HG02571 (cell line): ENCODE results near the gene RAB35.

Source experiments
- ATAC-seq: cut with Tn5 transposase; IDR thresholded peaks from one replicate; pipeline ENCODE4 v1.9.1; 2021; ENCODE audit warnings: mild to moderate bottlenecking, moderate library complexity; ENCODE audit not compliant: unreplicated experiment

The RAB35 gene

DNA sequence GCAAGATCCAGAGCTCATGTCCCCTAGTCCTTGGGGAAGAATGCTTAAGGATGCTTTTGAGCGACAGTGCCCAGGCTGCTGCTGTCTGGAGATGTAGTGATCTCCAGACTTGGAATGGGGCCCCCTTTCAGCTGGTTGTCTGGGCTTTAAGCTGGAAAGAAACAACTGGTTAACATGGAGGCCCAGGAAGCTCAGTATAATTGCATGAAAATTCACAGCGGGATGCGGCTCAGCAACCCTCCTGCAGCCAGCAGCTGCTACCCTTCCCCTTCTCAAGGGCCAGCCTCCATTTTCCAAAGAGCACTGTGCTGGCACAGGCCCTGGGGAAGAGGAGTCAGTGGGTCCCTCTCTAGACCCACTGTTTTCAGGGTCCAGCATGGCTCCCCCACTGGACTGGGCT, 26.3 kb downstream of the RAB35 start:
- no peak for ATAC-seq

DNA sequence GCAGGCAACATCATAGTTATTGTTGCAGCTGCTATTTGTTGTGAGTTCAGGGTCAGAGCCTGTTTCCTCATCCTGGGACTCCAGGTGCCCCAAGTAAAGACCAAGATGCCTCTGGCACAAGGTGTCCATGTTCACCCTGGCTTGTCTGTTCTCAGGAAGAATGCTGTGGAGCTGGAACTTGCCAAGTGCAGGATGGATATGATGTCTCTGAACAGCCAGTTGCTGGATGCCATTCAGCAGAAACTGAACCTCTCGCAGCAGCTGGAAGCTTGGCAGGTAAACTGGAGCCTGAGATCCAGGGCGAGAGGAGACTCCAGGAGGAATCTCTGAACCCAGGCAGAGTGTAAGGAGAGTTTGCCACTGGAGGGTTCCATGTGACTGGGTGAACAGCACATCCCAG, 26.8 kb downstream of the RAB35 start:
- ATAC-seq = no peak

DNA sequence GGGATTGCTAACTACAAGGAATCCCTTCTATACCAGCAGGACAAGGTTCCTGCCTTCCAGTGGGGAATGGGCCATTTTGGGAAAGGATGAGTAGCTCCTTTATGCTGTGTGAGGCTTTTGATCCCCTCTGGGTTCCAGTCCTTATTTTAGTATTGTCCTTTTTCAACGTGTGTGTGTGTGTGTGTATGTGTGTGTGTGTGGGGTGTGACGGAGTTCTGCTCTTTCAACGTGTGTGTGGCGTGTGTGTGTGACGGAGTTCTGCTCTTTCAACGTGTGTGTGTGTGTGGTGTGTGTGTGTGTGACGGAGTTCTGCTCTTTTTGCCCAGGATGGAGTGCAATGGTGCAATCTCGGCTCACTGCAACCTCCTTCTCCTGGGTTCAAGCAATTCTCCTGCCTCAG, 27.4 kb downstream of the RAB35 start:
- ATAC-seq = no peak

DNA sequence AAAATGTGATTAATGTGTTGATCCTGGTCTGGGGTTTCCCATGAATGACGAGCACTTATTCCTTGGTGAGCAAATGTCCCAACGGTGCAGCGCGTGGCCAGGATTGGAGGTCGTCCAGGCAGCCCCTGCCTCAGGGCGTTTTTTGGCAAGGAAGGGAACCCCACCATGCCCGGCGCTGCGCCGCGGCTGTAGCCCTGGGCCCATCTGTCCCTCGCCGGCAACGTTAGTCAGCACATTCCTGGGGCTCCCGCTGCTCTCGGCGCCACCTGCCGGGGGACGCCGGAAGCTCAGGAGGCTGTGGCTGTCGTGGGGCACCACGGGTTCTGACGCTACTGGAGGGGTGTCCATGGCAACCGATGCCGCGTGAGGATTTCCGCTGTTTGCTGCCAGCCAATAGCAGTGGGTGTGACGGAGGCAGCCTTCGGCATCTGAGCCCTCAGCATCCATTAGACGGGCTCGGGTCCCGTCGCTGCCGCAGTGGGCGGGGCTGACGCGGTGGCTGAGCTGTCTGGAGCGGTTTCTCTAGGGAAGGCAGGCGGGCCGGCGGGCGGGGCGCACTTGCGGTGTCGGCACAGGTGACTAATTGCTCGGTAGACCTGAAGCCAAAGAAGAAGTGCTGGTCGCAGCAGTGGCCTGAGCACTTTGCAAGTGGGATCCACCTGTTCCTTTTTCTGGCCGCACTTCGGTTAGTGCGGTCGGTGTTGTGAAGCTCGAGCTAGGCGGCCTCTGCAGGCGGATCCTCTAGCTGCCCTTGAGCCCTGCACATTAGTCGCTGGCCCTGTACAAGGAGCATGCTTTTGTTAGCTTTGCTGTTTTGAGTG, 29.5 kb downstream of the RAB35 start:
- ATAC-seq = peak; percentile 98

DNA sequence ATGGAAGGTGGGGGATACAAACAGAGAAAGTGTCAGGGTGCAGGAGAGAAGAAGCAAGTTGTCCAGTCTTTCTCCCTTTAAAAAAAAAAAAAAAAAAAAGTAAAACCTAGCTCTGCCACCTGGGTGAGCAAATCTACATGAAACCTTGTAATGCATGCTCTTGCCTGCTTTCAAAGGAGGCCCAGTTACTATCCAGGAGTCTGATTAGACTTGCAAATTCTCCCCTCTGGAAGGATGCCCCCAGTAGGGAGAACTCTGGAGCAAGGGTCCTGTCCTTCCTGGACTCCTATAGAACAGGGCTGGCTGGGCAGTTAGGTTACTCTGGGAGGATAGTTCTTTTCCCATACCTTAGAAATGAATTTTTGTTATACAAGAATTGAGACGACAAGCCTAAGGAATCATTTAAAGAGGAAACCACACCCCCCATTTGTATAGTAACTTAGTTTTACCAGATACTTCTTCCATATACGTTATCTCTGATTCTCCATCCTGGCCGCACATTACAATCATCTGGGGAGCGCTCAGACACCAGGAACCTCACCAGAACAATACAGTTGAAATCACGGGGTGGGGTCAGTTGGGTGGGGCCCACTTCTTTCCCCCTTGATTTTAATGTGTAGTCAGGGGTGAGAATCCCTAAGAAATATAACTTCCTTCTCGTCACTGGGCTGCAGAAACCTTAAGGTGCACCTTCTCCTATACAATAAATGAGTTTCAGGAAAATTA, 30.5 kb downstream of the RAB35 start:
- no peak for ATAC-seq

DNA sequence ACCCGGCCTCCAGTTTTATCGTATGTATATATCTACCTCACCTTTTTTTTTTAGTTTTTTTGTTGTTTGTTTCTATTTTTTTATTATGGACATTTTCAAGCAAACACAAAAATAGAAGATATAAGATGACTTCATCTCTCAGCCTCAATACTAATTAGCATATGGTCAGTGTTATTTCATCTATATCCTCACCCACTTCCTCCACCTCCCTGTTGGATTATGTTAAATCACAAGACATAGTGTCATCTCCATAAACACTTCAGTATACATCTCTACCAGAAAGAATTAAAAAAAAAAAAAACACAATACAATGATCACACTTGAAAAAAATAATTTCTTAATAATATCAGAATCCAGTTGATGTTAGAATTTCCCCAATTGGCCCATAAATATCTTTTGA, 34.9 kb downstream of the RAB35 start:
- no peak for ATAC-seq

DNA sequence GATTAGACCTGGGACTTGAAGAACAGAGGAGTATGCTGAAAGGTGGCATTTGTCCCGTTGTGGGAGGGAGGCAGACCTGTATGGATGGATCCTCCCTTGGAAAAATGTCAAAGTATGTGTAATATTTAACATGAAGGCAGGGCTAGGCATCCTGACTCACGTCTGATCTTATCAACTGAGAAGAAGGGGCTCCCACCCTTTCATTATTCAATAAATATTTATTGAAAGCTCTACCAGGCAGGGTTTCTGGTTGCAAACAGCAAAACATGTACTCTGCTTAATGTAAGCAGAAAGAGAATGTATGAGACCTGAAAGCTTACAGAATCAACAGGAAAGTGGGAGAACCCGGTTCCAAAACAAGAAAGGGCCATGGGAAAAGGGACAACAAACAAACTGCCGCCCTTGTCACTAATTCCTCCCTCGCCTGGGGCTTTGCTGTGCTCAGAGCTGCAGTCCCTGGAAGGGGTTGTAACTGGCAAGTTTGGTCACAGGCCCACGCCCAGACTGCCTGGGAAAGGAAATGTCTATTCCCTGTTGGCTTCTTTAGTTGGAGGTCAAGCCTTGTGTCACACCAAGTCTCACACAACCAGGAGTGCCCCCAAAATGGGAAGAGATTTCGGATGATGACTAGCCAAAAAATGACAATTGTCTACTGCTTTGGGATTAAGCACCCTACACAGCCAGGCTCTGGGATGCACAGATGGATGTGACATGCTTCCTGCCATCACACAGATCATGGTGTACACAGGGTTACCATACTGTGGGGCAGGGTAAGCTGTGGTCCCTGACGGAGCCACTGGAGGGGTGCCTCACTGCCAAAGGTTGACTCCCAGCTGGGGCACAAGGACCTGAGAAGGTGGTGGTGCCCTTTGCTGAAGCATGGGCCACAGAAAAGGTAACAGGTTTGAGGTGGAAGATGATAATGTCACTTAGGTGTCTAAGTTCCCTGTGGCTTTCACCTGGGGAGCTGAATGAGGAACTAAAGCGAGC, 36.8 kb downstream of the RAB35 start:
- no peak for ATAC-seq

DNA sequence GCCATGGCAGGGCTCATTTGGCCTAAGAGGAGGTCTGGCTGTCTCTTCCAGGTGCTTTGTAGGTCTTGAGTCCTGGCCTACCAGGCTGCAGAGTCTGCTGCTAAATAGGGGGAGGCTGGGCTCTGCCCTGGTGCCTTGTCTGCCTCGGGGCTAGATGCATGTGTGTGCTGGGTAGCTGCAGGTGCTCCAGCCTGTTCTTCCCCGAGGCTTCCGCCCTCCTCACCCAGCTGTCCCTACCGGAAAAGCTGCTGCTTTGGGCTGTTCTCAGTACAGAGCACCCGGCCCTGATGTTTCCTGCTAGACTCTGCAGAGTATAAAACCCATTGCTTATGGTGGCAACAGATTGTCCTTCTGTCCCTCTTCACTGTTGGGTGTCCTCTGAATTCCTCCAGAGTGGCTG, 37.7 kb downstream of the RAB35 start:
- no peak for ATAC-seq

DNA sequence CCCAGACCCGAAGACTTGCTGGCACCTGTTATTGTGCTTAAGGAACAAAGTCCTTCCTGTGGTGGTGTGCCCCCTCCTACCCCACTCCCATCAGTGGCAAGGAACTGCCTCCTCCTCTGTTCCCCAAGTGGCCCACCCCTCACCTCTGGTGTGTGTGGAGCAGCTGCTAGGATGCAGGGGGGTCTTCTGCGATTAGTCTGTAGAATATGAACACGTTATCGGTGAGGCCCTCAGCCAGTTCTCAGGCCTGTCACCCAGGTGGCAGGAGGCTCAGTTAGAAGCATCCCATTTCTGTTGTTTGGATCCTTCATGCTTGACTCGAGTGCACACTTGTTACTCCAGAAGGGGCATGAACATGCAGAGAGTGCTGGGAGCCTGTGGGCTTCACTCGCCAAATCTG, 39.3 kb downstream of the RAB35 start:
- ATAC-seq = no peak

DNA sequence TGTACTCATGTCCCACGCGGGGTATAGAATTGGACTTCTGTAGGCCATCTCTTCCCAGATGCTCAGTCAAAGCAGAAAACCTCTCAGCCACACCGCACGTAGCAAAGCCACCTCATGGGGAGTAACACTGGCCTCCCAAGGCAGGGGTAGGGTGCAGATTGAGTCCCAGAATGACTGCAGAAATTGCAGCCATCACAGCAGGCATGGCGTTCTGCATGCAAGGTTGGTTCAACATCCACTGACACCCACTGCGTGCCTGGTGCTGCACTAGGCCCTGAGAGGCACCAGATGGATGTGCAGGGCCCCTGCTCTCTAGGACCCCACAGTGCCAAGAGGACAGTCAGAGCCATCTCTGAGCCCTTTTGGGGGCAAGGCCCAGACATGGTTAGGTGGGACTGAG, 39.9 kb downstream of the RAB35 start:
- ATAC-seq = no peak

DNA sequence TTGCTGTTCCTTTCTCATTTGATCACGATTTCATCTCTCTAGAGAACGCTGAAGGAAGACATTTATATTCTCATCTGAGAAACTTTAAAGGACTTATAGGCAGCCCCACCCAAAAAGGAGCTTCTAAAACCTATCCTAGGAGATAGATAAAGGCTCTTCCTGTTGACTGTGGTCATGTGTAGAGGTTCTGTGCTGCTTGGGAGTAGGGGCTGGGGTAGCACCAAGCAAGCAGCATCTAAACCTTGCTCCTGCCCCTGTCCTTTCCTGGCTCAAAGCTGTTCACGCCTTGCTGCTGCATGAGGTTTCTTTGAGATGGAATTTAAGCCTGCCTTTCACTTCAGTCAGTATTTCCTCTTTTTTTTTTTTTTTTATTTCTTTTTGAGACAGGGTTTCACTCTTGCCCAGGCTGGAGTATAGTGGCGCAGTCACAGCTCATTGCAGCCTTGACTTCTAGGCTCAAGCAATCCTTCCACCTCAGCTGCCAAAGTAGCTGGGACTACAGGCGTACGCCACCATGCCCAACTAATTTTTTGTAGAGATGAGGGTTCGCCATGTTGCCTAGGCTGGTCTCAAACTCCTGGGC, 41.4 kb downstream of the RAB35 start:
- no peak for ATAC-seq

DNA sequence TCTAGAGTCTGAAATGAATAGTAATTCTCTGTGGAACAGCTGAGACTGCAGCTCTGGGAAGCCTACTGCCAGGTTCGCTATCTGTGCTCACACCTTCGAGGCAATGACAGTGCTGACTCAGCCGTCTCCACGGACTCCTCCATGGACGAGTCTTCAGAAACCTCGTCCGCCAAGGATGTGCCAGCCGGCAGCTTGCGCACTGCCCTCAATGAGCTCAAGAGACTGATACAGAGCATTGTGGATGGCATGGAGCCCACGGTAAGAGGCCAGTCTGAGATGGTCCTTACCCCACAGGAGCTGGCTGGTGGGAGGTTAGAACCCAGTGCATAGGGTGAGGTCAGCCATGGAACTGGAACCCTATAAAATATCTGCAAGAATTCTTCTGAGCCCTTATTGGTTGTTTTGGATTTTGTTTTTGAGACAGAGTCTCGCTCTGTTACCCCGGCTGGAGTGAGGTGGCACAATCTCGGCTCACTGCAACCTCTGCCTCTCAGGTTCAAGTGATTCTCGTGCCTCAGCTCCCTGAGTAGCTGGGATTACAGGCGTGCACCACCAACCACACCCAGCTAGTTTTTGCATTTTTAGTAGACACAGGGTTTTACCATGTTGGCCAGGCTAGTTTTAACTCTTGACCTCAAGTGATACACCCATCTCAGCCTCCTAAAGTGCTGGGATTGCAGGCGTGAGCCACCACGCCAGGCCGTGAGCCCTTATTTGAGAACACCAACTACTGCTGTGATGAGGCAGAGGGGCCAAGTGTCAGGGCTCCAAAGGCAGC, 43.9 kb downstream of the RAB35 start:
- ATAC-seq = no peak

DNA sequence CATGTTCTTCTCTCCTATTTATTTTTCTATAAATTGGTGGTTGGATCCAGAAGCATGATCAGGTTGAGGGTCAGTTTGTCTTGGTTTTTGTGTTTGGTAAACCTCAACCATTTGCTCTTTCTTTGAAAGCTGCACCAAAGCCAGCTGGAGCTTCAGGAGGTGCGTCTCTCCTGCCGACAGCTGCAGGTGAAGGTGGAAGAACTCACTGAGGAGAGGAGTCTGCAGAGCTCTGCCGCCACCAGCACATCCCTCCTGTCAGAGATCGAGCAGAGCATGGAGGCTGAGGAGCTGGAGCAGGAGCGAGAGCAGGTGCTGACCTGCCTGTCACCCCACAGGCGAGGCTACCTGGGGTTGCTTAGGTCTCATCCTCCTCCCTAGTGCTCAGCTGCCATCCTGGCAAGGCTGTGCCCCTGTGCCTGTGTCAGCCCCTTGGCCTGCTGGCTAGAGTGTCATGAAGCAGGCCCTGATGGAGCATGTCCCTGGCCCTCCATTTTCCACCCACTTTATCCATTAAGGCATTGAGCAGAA, 45.0 kb downstream of the RAB35 start:
- no peak for ATAC-seq

DNA sequence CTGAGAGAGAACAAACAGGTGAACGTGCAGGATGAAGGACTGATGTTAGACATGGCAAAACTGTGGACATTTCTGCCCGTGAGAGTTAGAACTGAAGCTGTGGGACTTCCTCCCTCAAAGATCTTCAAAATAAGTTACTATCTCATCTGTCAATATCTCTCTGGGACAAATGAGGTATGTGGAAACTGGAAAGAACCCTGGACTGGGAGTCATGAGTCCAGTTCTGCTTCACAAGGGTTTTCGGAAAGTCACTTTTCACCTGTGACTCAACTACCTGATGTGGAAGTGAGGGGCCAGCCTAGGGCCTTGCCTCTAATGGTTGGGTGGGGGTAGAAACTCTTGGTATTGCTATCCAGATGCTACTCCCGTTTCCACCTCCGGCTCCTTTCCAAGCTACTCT, 47.3 kb downstream of the RAB35 start:
- no peak for ATAC-seq

DNA sequence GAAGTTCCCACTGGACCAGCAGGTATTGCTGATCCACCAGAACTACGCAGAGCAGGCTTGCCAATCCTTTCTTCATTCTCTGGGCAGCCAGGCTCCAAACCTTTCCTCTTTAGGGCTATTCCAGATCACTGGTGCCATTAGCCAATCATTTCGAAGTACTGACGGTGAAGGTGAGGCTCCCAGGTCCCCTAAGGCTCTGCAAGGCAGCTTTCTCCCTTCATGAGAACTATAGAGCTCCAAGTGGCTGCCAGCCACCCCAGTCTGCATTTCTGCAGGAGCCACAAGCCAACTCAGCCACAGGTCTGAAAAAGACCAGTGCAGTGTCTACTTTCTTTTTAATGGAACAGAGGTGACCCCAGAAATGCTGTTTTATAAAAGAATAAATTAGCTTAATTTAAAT, 48.7 kb downstream of the RAB35 start:
- ATAC-seq = no peak

DNA sequence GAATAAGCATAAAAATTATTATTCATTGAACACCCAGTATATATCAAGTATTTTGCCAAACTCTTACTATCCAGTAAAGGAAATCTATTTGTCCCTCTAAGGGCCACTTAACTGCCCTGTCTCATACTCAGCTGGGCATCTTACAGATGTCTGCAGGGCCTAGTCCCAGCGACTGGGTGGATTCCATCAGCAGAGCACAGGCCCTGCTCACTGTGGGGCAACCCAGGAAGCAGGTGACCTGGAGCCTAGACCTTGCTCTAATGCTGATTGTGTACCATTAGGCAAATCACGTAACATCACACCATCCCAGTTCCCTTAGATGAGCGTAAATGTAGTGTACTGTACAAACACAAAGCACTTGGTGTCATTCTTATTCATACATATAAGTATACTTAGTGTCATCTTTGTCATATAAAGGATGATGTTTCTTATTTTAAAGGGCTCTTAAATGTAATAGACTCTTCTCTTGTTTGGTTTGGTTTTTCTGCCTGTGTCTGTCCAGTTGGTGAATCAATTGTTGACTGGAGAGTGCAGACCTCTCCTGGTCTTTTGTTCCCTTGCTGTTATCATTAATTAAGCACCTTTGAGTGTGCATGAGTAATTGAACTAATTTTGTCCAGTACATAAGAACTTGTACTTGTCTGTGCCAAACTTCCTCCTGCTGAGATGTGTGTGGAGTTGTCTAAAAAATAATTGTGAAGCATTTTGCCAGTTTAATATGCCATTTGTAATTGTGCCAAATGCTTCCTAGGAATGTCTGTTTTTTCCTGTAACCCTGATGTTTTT, 49.3 kb downstream of the RAB35 start:
- ATAC-seq = no peak

DNA sequence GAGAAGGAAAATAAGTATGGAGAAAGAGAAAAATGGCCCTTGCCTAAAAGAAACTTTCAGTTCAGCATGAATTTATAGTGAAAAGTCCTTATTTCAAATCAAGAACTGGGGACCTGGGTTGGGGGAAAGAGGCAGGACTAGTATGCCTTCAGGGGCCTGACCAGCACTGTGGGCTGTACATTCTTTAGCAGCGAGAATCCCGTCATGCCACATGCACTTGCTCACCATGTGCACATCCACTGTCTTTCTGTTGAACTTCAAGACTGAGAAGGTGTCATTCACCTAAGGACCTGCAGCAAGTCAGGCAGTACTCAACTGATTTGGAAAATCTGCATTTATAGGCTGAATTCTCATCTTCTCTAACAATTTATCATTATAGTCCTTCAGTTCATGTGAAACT, 50.2 kb downstream of the RAB35 start:
- no peak for ATAC-seq

DNA sequence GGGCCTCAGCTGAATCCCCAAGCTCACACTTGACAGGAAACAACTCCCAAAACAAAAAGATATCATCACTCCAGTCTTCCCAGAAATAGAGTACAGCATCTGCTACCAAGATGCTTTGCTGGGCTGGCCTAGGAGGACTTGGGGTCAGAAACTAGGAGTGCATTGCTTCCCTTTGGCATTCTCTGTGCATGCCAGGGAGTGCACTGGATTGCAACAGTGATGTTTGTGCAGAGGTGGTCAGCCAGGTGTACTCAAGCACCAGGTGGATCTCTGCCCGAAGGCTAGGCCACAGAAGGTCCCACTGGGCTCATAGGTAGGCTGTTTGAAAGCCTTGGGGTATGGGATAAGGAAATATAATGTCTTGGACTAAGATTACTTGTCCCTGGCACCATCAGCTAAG, 51.1 kb downstream of the RAB35 start:
- no peak for ATAC-seq
